Activated naive CD4-positive, alpha-beta T cell treated with anti-CD3 and anti-CD28 coated beads, Interleukin-2, amount 50 U/mL, for 72 hours (primary cell): ENCODE results near the gene LRR1. TPM values are rescaled to one million over a fixed set of nuclear protein-coding genes. Genes with fewer than 3 reads are reported as not detected.

ENCODE experiments used
- ATAC-seq, 2 donors: fragments of 150-1000 bp; cut with Tn5 transposase; 2 replicates each; pipeline ENCODE4 v1.10.0; 2021; ENCODE audit warnings: mild to moderate bottlenecking in 2 of 2, moderate library complexity in 2 of 2
- DNase-seq, 2 donors: peaks; one replicate each; pipeline ENCODE4 v3.0.0; 2021 to 2022; ENCODE audit warnings: low spot score in 2 of 2
- H3K27ac Mint-ChIP-seq, 2 donors: one replicate each; pipeline ENCODE4 v1.8.0; 2022; ENCODE audit warnings: mild to moderate bottlenecking in 2 of 2, mixed read lengths in 2 of 2
- H3K36me3 Mint-ChIP-seq, 2 donors: one replicate each; pipeline ENCODE4 v1.8.0; 2022; ENCODE audit warnings: mixed read lengths in 2 of 2
- H3K9me3 Mint-ChIP-seq, 2 donors: one replicate each; pipeline ENCODE4 v1.8.0; 2022; ENCODE audit warnings: mixed read lengths in 2 of 2
- total RNA-seq, 2 donors: library from RNA; stranded (reverse); gene quantifications; one replicate each; pipeline ENCODE4 v1.2.3, GENCODE V29; 2022

Gene LRR1
- total RNA-seq: 10 to 100 TPM; 23.3 to 47.4 TPM

- H3K27ac Mint-ChIP-seq: peak within 1 kb of the TSS; percentile 96 to 97
- ATAC-seq: peak; percentile 82 to 88
- peaks cover 21 to 26% of the 10 kb centered on the region in 2 donors for H3K36me3 Mint-ChIP-seq
- no peaks in the 10 kb centered on the region for H3K9me3 Mint-ChIP-seq
- DNase-seq: peak; percentile 84 to 93
Measured at GRCh38 chr14:49598485-49599300, at the start of gene LRR1. LRR1 (plus strand) TSS chr14:49598940; CDS start chr14:49599021, 81 bp downstream.

GRCh38 chr14:49549446-49549845, 49.3 kb upstream of the LRR1 start:
- no peak for DNase-seq
- Mint-ChIP-seq H3K27ac (no peak overlapping the region), H3K36me3 (no peaks in the 10 kb centered on the region), H3K9me3 (no peaks in the 10 kb centered on the region)
- ATAC-seq: no peak

- DNase-seq (no peak), ATAC-seq (no peak)
- Mint-ChIP-seq H3K36me3 (no peaks in the 10 kb centered on the region), H3K27ac (no peak overlapping the region), H3K9me3 (no peaks in the 10 kb centered on the region)
Measured at GRCh38 chr14:49549881-49550280, 48.9 kb upstream of the LRR1 start.

- ATAC-seq: no peak
Measured at GRCh38 chr14:49550286-49551184, 48.2 kb upstream of the LRR1 start.

GRCh38 chr14:49551569-49551968, 47.2 kb upstream of the LRR1 start:
- Mint-ChIP-seq H3K9me3 (no peaks in the 10 kb centered on the region), H3K27ac (no peak overlapping the region), H3K36me3 (no peaks in the 10 kb centered on the region)
- ATAC-seq: no peak
- no peak for DNase-seq

More at GRCh38 chr14:49550286-49551184, 48.2 kb upstream of the LRR1 start:
- Mint-ChIP-seq H3K36me3 (no peaks in the 10 kb centered on the region), H3K27ac (no peak overlapping the region), H3K9me3 (no peaks in the 10 kb centered on the region)
- no peak for DNase-seq

GRCh38 chr14:49553106-49553505, 45.6 kb upstream of the LRR1 start:
- ATAC-seq (no peak), DNase-seq (no peak)
- Mint-ChIP-seq H3K36me3 (no peaks in the 10 kb centered on the region), H3K9me3 (no peaks in the 10 kb centered on the region), H3K27ac (no peak overlapping the region)

- no peaks in the 10 kb centered on the region for H3K9me3 Mint-ChIP-seq
- H3K36me3 Mint-ChIP-seq: no peaks in the 10 kb centered on the region
- no peak overlapping the region for H3K27ac Mint-ChIP-seq
- no peak for ATAC-seq
- DNase-seq: no peak
Measured at GRCh38 chr14:49553892-49554291, 44.8 kb upstream of the LRR1 start.

- DNase-seq: no peak
- Mint-ChIP-seq H3K27ac (no peak overlapping the region), H3K9me3 (no peaks in the 10 kb centered on the region), H3K36me3 (peaks cover 0 to 4% of the 10 kb centered on the region in 2 donors)
- ATAC-seq: no peak
Measured at GRCh38 chr14:49559979-49560768, 38.6 kb upstream of the LRR1 start.

- Mint-ChIP-seq H3K27ac (no peak overlapping the region), H3K9me3 (no peaks in the 10 kb centered on the region), H3K36me3 (peaks cover 5 to 15% of the 10 kb centered on the region in 2 donors)
- DNase-seq: no peak
- ATAC-seq: no peak
Measured at GRCh38 chr14:49566714-49567113, 32.0 kb upstream of the LRR1 start.

GRCh38 chr14:49569281-49569680, 29.5 kb upstream of the LRR1 start:
- H3K27ac Mint-ChIP-seq: no peak overlapping the region
- no peak for DNase-seq
- no peak for ATAC-seq
- no peaks in the 10 kb centered on the region for H3K9me3 Mint-ChIP-seq
- H3K36me3 Mint-ChIP-seq: peaks cover 15 to 26% of the 10 kb centered on the region in 2 donors

- DNase-seq (no peak), ATAC-seq (no peak)
- H3K9me3 Mint-ChIP-seq: no peaks in the 10 kb centered on the region
- H3K27ac Mint-ChIP-seq: no peak overlapping the region
- peaks cover 20 to 43% of the 10 kb centered on the region in 2 donors for H3K36me3 Mint-ChIP-seq
Measured at GRCh38 chr14:49574038-49574437, 24.7 kb upstream of the LRR1 start.

- Mint-ChIP-seq H3K36me3 (peaks cover 13 to 47% of the 10 kb centered on the region in 2 donors), H3K27ac (peak overlapping the region in 1 of 2 donors; percentile 40), H3K9me3 (no peaks in the 10 kb centered on the region)
- DNase-seq (no peak), ATAC-seq (peak in 1 of 2 donors; percentile 42)
Measured at GRCh38 chr14:49578141-49578540, 20.6 kb upstream of the LRR1 start.

GRCh38 chr14:49579841-49580240, 18.9 kb upstream of the LRR1 start:
- peaks cover 24 to 57% of the 10 kb centered on the region in 2 donors for H3K36me3 Mint-ChIP-seq
- peak overlapping the region in 1 of 2 donors; percentile 53 for H3K27ac Mint-ChIP-seq
- no peaks in the 10 kb centered on the region for H3K9me3 Mint-ChIP-seq
- DNase-seq (no peak), ATAC-seq (no peak)

- H3K9me3 Mint-ChIP-seq: no peaks in the 10 kb centered on the region
- H3K36me3 Mint-ChIP-seq: peaks cover 39 to 70% of the 10 kb centered on the region in 2 donors
- ATAC-seq: no peak
- peak overlapping the region; percentile 63 to 66 for H3K27ac Mint-ChIP-seq
- no peak for DNase-seq
Measured at GRCh38 chr14:49581209-49582112, 17.3 kb upstream of the LRR1 start.

GRCh38 chr14:49582113-49582977, 16.4 kb upstream of the LRR1 start:
- DNase-seq: no peak
- Mint-ChIP-seq H3K27ac (peak overlapping the region in 1 of 2 donors; percentile 66), H3K36me3 (peaks cover 39 to 61% of the 10 kb centered on the region in 2 donors), H3K9me3 (no peaks in the 10 kb centered on the region)
- no peak for ATAC-seq
